A673 (cell line): ENCODE data around the gene PLSCR5. TPM values are rescaled to one million over a fixed set of nuclear protein-coding genes. Genes with fewer than 3 reads are reported as not detected.
A peak's percentile ranks its signal among the peaks of the same experiment; 100 is the strongest.

Source experiments
- BruUV-seq: library from RNA; stranded (reverse); fragments of 400-500 nt; replicated peaks from 2 replicates; lab custom pipeline; 2021; lab: Mats Ljungman, UMichigan
- CTCF ChIA-PET: fragments of 300-600 bp; sonication (Branson Sonifier 250); formaldehyde crosslinking; loops from one replicate; lab custom pipeline; 2022; ENCODE audit warnings: antibody characterized with exemption; lab: Charles Lee
- POLR2A ChIA-PET: fragments of 300-600 bp; sonication (Branson Sonifier 250); formaldehyde crosslinking; loops from one replicate; lab custom pipeline; 2022; ENCODE audit warnings: antibody characterized with exemption; ENCODE audit not compliant: low non-redundant PET; lab: Charles Lee
- DNase-seq: peaks from one replicate; pipeline ENCODE4 v3.0.0-alpha.2; 2015; ENCODE audit warnings: low spot score
- H3K27ac ChIP-seq: fragments of 200-600 bp; sonication (generic); 2 replicates; pipeline ENCODE4 v1.5.1; 2016; ENCODE audit warnings: mixed run types, low read depth, mild to moderate bottlenecking, mixed read lengths, antibody characterized with exemption, low read length; ENCODE audit not compliant: poor library complexity, severe bottlenecking
- H3K27me3 ChIP-seq: fragments of 200-600 bp; sonication (generic); replicated peaks from 2 replicates; pipeline ENCODE4 v1.6.1; 2017; ENCODE audit warnings: mixed run types, low read depth, mild to moderate bottlenecking, mixed read lengths, antibody characterized with exemption, low read length; ENCODE audit not compliant: insufficient read depth, poor library complexity
- H3K36me3 ChIP-seq: fragments of 200-600 bp; sonication (generic); 2 replicates; pipeline ENCODE4 v1.6.1; 2016; ENCODE audit warnings: mixed run types, mild to moderate bottlenecking, mixed read lengths, antibody characterized with exemption, low read length; ENCODE audit not compliant: insufficient read depth, poor library complexity, severe bottlenecking
- H3K4me1 ChIP-seq: fragments of 200-600 bp; sonication (generic); 2 replicates; pipeline ENCODE4 v1.6.1; 2017; ENCODE audit warnings: mixed run types, mild to moderate bottlenecking, mixed read lengths, antibody characterized with exemption, low read length; ENCODE audit not compliant: insufficient read depth, poor library complexity, severe bottlenecking
- H3K4me3 ChIP-seq: fragments of 200-600 bp; sonication (generic); 2 replicates; pipeline ENCODE4 v1.5.1; 2016; ENCODE audit warnings: low read depth, mixed run types, mild to moderate bottlenecking, mixed read lengths, low read length; ENCODE audit not compliant: poor library complexity, severe bottlenecking
- H3K9me3 ChIP-seq: fragments of 200-600 bp; sonication (generic); 2 replicates; pipeline ENCODE4 v1.6.1; 2016; ENCODE audit warnings: mixed run types, low read depth, mild to moderate bottlenecking, mixed read lengths, antibody characterized with exemption, low read length; ENCODE audit not compliant: poor library complexity, severe bottlenecking
- EZH2 ChIP-seq: fragments of 200-600 bp; sonication (generic); IDR thresholded peaks from 2 replicates; pipeline ENCODE4 v1.6.1; 2017; ENCODE audit warnings: borderline replicate concordance, low read depth, mild to moderate bottlenecking, mixed read lengths, antibody characterized with exemption, low read length; ENCODE audit not compliant: poor library complexity, severe bottlenecking
- intact Hi-C: fragments of 100-400 bp; cut with micrococcal nuclease; formaldehyde crosslinking; loops from one replicate; pipeline ENCODE4 v1.10.0; 2022; ENCODE audit not compliant: unreplicated experiment
- total RNA-seq: library from RNA; stranded (reverse); gene quantifications from 2 replicates; pipeline ENCODE4 v1.2.3, GENCODE V29; 2021
- TF ChIP-seq, protein P1 (sequence below): fragments of 300-800, 200-600 bp; sonication (generic); conservative IDR thresholded peaks from 2 replicates; pipeline ENCODE4 v1.5.1; 2017; ENCODE audit warnings: low read depth, mild to moderate bottlenecking, antibody characterized with exemption, low read length, moderate library complexity, mixed read lengths

PLSCR5 gene
- total RNA-seq, 1 experiment from 2014 or later, result not detected

DNA sequence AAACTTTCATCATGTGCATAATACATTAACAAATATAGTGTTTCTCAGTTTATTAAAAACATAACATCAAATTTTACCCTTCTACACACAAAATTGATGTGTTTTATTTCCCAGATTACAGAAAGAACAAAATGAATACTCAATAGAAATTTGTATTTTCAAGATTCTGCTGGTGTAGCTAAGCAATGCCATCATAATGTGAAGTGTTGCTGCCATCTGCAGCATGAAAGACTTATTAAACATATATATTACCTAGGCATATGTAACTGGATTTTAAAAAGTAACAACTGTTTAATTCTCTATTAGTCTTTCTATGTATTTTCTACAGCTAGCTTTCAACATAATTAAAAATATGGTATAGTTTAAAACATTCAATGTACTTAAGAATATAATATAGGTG lies 27.5 kb downstream of the PLSCR5 start:
- H3K36me3 ChIP-seq, result no peaks in the 10 kb centered on the region
- no peak overlapping the region for H3K4me3 ChIP-seq
- no peak for TF ChIP-seq EZH2
- TF ChIP-seq, protein P1, sequence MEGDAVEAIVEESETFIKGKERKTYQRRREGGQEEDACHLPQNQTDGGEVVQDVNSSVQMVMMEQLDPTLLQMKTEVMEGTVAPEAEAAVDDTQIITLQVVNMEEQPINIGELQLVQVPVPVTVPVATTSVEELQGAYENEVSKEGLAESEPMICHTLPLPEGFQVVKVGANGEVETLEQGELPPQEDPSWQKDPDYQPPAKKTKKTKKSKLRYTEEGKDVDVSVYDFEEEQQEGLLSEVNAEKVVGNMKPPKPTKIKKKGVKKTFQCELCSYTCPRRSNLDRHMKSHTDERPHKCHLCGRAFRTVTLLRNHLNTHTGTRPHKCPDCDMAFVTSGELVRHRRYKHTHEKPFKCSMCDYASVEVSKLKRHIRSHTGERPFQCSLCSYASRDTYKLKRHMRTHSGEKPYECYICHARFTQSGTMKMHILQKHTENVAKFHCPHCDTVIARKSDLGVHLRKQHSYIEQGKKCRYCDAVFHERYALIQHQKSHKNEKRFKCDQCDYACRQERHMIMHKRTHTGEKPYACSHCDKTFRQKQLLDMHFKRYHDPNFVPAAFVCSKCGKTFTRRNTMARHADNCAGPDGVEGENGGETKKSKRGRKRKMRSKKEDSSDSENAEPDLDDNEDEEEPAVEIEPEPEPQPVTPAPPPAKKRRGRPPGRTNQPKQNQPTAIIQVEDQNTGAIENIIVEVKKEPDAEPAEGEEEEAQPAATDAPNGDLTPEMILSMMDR, result peak; percentile 52; the same call in 1 of the 2 replicates
- H3K9me3 ChIP-seq, result no peaks in the 10 kb centered on the region
- no peak overlapping the region for H3K27ac ChIP-seq
- DNase-seq, result peak; percentile 62
- H3K4me1 ChIP-seq, result no peaks in the 10 kb centered on the region
- no peaks in the 10 kb centered on the region for H3K27me3 ChIP-seq
- intact Hi-C loops, result loop anchor here (1.0 to 2.0 kb wide), 2 partner anchors 243 to 359 kb away; no protein-coding TSS in a partner anchor
- BruUV-seq, result no TSS peak
- ChIA-PET CTCF (interaction anchor here (0.5 to 1.6 kb wide), 4 partner anchors 243 to 388 kb away, joined by 3 to 20 read pairs (median 4); no protein-coding TSS in a partner anchor), POLR2A (no interaction called here)

DNA sequence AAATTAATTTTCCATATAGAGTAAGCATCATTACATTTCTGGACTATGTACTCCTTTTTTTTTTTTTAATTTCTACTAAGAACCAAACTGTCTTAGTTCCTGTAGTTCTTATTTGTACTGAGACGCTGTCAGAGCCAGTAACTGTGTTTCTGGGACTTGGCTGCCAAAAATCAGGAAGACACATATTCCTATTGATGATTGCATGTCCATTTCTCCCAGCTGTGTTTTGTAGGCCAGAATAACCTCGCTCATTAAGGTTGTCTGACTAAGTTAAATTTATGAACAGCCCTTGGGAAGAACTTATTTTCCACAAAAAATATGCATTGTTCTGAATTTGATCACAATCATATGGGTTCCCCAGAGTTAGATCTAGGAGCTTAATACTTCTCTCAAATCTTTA lies 29.5 kb downstream of the PLSCR5 start:
- no peak for TF ChIP-seq EZH2
- TF ChIP-seq, protein P1, result no peak
- no peaks in the 10 kb centered on the region for H3K36me3 ChIP-seq
- no peaks in the 10 kb centered on the region for H3K27me3 ChIP-seq
- H3K4me3 ChIP-seq, result no peak overlapping the region
- H3K4me1 ChIP-seq, result no peaks in the 10 kb centered on the region
- H3K9me3 ChIP-seq, result no peaks in the 10 kb centered on the region
- no peak overlapping the region for H3K27ac ChIP-seq
- CTCF ChIA-PET, result no interaction called here
- POLR2A ChIA-PET, result no interaction called here
- intact Hi-C loops, result loop anchor here (2.0 kb wide), 1 partner anchor 357 kb away; no protein-coding TSS in a partner anchor
- DNase-seq, result no peak
- BruUV-seq, result no TSS peak

DNA sequence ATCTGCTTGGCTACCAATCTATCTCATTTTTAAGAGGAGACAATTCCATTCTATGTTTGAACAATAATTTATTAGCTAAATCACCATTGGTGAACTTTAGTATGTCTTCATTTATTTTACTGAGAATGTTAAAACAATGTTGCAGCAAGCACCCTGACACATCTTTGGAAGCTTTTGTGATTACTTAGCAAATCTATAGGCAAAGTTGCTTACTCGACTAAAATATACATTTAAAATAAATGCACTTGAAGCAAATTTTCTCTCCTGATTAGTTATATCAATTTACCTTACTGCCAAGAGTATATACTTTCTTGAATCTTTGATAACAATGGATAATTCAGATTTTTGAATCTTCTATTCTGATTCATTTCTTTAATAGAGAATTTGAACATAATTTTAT lies 31.0 kb downstream of the PLSCR5 start:
- H3K36me3 ChIP-seq, result no peaks in the 10 kb centered on the region
- H3K27ac ChIP-seq, result no peak overlapping the region
- CTCF ChIA-PET, result no interaction called here
- no peak for TF ChIP-seq EZH2
- TF ChIP-seq, protein P1, result no peak
- POLR2A ChIA-PET, result no interaction called here
- H3K9me3 ChIP-seq, result no peaks in the 10 kb centered on the region
- no peaks in the 10 kb centered on the region for H3K4me1 ChIP-seq
- no peak for DNase-seq
- H3K27me3 ChIP-seq, result no peaks in the 10 kb centered on the region
- H3K4me3 ChIP-seq, result no peak overlapping the region
- no TSS peak for BruUV-seq
- intact Hi-C loops, result no loop called here
